Measurements from ENCODE around the gene VENTX. TPM values are rescaled to one million over a fixed set of nuclear protein-coding genes. Genes with fewer than 3 reads are reported as not detected.

VENTX gene
- total RNA-seq, 3 donors from 2014 or later (not counting 1 experiment from before 2014, with no cell fraction given): 0.48 to 4.1 (median 0.75) TPM

DNA sequence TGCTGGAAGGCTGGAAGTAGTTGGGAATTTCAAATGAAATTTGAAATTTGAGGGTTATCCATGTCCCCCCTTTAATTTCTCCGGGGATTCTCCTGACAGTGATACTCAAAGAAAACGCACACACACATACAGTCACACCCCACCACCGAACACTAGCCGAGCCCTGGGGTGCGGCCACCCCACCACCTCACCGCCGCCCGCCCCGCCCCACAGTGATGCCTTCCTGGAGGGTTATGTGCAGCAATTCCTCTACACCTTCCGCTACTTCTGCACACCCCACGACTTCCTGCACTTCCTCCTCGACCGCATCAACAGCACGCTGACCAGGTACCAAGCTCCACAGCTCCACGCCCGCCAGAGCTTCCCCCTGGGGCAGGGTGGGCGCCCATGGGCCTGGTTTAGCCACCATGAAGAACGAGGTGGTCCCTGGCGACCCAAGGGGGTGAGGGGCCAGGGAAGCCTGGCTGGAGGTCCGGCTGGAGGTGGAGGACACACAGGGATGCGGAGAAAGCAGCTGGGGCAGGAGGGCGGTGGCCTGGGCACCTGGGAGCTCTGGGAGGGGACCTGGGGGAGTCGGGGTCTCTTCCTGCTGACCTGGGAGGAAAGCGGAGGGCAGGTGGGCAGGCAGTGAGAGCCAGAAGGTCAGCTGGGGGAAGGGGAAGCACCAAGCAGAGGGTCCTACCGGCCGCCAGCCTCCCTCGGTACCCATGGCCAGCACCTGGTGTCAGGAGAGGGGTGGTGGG lies 27.1 kb upstream of the VENTX start:
- H3K36me3 Mint-ChIP-seq: no peaks in the 10 kb centered on the region
- no peaks in the 10 kb centered on the region for H3K36me3 ChIP-seq (ENCODE audit: control insufficient read depth, insufficient read depth, low read length)
- no peaks in the 10 kb centered on the region for H3K27me3 ChIP-seq (ENCODE audit: control insufficient read depth, insufficient read depth, low read length)
- peaks cover 4% of the 10 kb centered on the region for H3K4me1 ChIP-seq (ENCODE audit: control insufficient read depth, insufficient read depth, low read length)
- no peak overlapping the region for H3K4me3 Mint-ChIP-seq
- TF ChIP-seq, protein P1, sequence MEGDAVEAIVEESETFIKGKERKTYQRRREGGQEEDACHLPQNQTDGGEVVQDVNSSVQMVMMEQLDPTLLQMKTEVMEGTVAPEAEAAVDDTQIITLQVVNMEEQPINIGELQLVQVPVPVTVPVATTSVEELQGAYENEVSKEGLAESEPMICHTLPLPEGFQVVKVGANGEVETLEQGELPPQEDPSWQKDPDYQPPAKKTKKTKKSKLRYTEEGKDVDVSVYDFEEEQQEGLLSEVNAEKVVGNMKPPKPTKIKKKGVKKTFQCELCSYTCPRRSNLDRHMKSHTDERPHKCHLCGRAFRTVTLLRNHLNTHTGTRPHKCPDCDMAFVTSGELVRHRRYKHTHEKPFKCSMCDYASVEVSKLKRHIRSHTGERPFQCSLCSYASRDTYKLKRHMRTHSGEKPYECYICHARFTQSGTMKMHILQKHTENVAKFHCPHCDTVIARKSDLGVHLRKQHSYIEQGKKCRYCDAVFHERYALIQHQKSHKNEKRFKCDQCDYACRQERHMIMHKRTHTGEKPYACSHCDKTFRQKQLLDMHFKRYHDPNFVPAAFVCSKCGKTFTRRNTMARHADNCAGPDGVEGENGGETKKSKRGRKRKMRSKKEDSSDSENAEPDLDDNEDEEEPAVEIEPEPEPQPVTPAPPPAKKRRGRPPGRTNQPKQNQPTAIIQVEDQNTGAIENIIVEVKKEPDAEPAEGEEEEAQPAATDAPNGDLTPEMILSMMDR (IDR thresholded peaks at IDR 0.05): no peak
- H3K9me3 ChIP-seq (ENCODE audit: control insufficient read depth, insufficient read depth, low read length): no peaks in the 10 kb centered on the region
- WGBS (ENCODE audit: insufficient coverage): 43% methylated on average over 27 of the region's 27 CpGs
- peaks cover 0 to 4% of the 10 kb centered on the region in 2 donors for H3K4me1 Mint-ChIP-seq
- H3K9me3 Mint-ChIP-seq: no peaks in the 10 kb centered on the region
- no peak overlapping the region for H3K27ac ChIP-seq (ENCODE audit: low read length)
- no peak for ATAC-seq
- H3K27ac Mint-ChIP-seq: no peak overlapping the region
- no peak for DNase-seq
- intact Hi-C loops (cut with micrococcal nuclease): no loop called here
- H3K27me3 Mint-ChIP-seq (ENCODE audit: low read depth in 2 of 2): peaks cover 0 to 2% of the 10 kb centered on the region in 2 donors
- no peak overlapping the region for H3K4me3 ChIP-seq (ENCODE audit: low read length)

DNA sequence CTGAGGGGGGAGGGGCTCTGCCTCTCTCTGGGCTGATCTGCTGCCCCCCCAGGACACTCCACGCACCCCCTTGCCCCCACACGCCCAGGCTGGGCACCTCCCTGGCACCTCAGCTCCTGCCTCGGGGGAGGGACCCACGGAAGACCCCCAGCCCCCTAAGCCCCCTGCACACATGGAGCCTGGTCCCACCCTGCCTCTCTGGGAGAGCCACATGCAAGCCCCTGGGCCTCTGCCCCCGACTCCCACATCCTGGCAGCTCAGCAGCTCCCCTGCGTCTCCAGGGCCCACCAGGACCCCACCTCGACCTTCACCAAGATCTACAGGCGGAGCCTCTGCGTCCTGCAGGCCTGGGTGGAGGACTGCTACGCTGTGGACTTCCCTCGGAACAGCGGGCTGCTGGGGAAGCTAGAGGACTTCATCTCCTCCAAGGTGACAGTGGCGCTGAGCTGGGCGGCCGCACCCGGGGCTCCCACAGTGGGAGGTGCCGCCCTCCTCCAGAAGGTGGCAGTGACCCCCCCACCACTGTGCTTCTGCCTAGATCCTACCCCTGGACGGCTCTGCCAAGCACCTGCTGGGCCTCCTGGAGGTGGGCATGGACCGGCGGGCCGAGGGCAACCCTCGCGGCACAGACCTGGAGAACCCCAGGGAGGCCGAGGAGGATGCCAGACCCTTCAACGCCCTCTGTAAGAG lies 26.4 kb upstream of the VENTX start:
- TF ChIP-seq, protein P1 (IDR thresholded peaks at IDR 0.05): no peak
- intact Hi-C loops (cut with micrococcal nuclease): no loop called here
- Mint-ChIP-seq H3K4me3 (no peak overlapping the region), H3K9me3 (no peaks in the 10 kb centered on the region), H3K4me1 (peaks cover 0 to 4% of the 10 kb centered on the region in 2 donors), H3K27me3 (ENCODE audit: low read depth in 2 of 2) (peaks cover 0 to 2% of the 10 kb centered on the region in 2 donors), H3K27ac (no peak overlapping the region), H3K36me3 (no peaks in the 10 kb centered on the region)
- Histone ChIP-seq H3K4me1 (ENCODE audit: control insufficient read depth, insufficient read depth, low read length) (peaks cover 4% of the 10 kb centered on the region), H3K27ac (ENCODE audit: low read length) (no peak overlapping the region), H3K9me3 (ENCODE audit: control insufficient read depth, insufficient read depth, low read length) (no peaks in the 10 kb centered on the region), H3K36me3 (ENCODE audit: control insufficient read depth, insufficient read depth, low read length) (no peaks in the 10 kb centered on the region), H3K4me3 (ENCODE audit: low read length) (no peak overlapping the region), H3K27me3 (ENCODE audit: control insufficient read depth, insufficient read depth, low read length) (no peaks in the 10 kb centered on the region)
- no peak for ATAC-seq
- 86% methylated on average over 24 of the region's 25 CpGs for WGBS (ENCODE audit: insufficient coverage)
- no peak for DNase-seq

DNA sequence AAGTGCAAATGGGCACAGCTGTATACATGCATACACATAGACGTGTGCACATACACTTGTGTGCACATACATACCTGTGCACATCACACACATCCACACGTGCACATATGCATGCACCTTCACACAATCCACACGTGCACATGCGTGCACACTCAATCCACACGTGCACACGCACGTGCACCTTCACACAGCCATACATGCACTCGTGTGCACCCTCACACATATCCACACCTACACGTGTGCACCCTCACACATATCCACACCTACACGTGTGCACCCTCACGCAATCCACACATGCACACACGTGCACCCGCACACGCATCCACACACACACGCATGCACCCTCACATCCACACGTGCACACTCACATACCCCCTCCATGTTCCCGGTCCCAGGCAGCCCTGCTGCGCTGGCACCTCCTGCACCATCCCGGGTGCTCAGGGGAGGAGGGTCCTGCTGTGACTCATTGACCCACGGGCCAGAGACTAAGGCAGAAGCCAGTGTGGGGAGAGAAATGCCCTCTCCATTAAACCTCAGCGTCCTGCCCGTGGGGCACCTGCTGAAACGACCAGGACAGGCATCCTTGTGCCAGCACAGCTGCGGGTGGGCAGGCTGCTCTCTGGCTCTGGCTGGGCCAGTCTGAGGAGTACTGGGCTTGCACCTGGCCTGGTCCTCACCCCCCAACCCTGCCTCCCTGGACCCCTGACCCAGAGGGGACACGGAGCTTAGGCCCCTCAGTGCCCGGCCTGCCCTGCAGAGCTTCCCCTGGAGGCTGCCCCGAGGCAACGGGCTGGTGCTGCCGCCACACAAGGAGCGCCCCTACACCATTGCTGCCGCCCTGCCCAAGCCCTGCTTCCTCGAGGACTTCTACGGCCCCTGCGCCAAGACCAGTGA lies 25.4 kb upstream of the VENTX start:
- peaks cover 4% of the 10 kb centered on the region for H3K4me1 ChIP-seq (ENCODE audit: control insufficient read depth, insufficient read depth, low read length)
- Mint-ChIP-seq H3K27ac (no peak overlapping the region), H3K27me3 (ENCODE audit: low read depth in 2 of 2) (peaks cover 0 to 2% of the 10 kb centered on the region in 2 donors), H3K9me3 (no peaks in the 10 kb centered on the region), H3K4me3 (no peak overlapping the region), H3K4me1 (peaks cover 0 to 4% of the 10 kb centered on the region in 2 donors), H3K36me3 (no peaks in the 10 kb centered on the region)
- intact Hi-C loops (cut with micrococcal nuclease): no loop called here
- WGBS (ENCODE audit: insufficient coverage): 85% methylated on average over 34 of the region's 34 CpGs
- H3K4me3 ChIP-seq (ENCODE audit: low read length): no peak overlapping the region
- TF ChIP-seq, protein P1 (IDR thresholded peaks at IDR 0.05): no peak
- no peaks in the 10 kb centered on the region for H3K9me3 ChIP-seq (ENCODE audit: control insufficient read depth, insufficient read depth, low read length)
- H3K27ac ChIP-seq (ENCODE audit: low read length): no peak overlapping the region
- no peaks in the 10 kb centered on the region for H3K36me3 ChIP-seq (ENCODE audit: control insufficient read depth, insufficient read depth, low read length)
- ATAC-seq (peak in 1 of 3 donors; percentile 6), DNase-seq (no peak)
- no peaks in the 10 kb centered on the region for H3K27me3 ChIP-seq (ENCODE audit: control insufficient read depth, insufficient read depth, low read length)

Measured in natural killer cell (primary cell).